ENCODE results near the gene COLEC12. TPM values are rescaled to one million over a fixed set of nuclear protein-coding genes. Genes with fewer than 3 reads are reported as not detected.

The COLEC12 gene
- total RNA-seq, 1 experiment from 2014 or later, result not detected

- no peak for TF ChIP-seq ZBTB33 (IDR thresholded peaks at IDR 0.05; ENCODE audit: extremely low read depth, insufficient replicate concordance, low read length)
- no peak for TF ChIP-seq EZH2 (IDR thresholded peaks at IDR 0.05)
- no peak for TF ChIP-seq CEBPB (IDR thresholded peaks at IDR 0.05; ENCODE audit: low read depth)
- no peak for TF ChIP-seq EZH2phosphoT487 (IDR thresholded peaks at IDR 0.05; ENCODE audit: borderline replicate concordance)
- TF ChIP-seq ELF1 (IDR thresholded peaks at IDR 0.05; ENCODE audit: borderline replicate concordance, low read depth), result no peak
Measured at GRCh38 chr18:390741-391478, 109.6 kb downstream of the COLEC12 start (continued).

GRCh38 chr18:389658-390357, 110.7 kb downstream of the COLEC12 start:
- no peaks in the 10 kb centered on the region for H3K4me1 ChIP-seq (ENCODE audit: control insufficient read depth in 1 of 2, insufficient read depth in 2 of 2, low read length in 2 of 2)
- ChIA-PET CTCF (no interaction called here), RAD21 (ENCODE audit: low non-redundant PET in 1 of 2, low total read pairs in 2 of 2, uncharacterized antibody in 2 of 2, unreplicated experiment in 2 of 2) (no interaction called here), POLR2A (no interaction called here)
- intact Hi-C loops (cut with micrococcal nuclease), result no loop called here
- H4K20me1 ChIP-seq (ENCODE audit: insufficient read depth), result no peaks in the 10 kb centered on the region
- no peaks in the 10 kb centered on the region for H3K36me3 ChIP-seq (ENCODE audit: control insufficient read depth in 1 of 2, insufficient read depth in 2 of 2, low read length in 2 of 2)
- no peaks in the 10 kb centered on the region for H3K79me2 ChIP-seq (ENCODE audit: insufficient read depth, low read length)
- BruUV-seq (replicated peaks), result no TSS peak
- no peak overlapping the region for H2AFZ ChIP-seq (ENCODE audit: low read depth, low read length, poor library complexity, severe bottlenecking)
- H3K9me2 ChIP-seq (ENCODE audit: insufficient read depth), result no peaks in the 10 kb centered on the region
- H3K9me3 ChIP-seq (ENCODE audit: control insufficient read depth in 1 of 2, insufficient read depth in 1 of 2, low read depth in 1 of 2, low read length in 2 of 2), result no peaks in the 10 kb centered on the region
- no peak overlapping the region for H3K4me3 ChIP-seq (replicated peaks in 1 of 2; ENCODE audit: low read depth in 1 of 2, low read length in 2 of 2)
- TF ChIP-seq ZBTB33 (IDR thresholded peaks at IDR 0.05; ENCODE audit: extremely low read depth, insufficient replicate concordance, low read length), result no peak
- TF ChIP-seq CTCF (IDR thresholded peaks at IDR 0.05 in 2 of 3, conservative IDR thresholded peaks at IDR 0.05 in 1 of 3; ENCODE audit: borderline replicate concordance in 1 of 3, insufficient read depth in 1 of 3, low read depth in 2 of 3, low read length in 2 of 3), result peak in 1 of 3 experiments; percentile 22; a peak in 2 of 6 replicates
- TF ChIP-seq ATF3 (IDR thresholded peaks at IDR 0.05), result no peak
- DNase-seq (ENCODE audit: low read depth, low spot score) (no peak), ATAC-seq (peak; percentile 63)
- H3K4me2 ChIP-seq (ENCODE audit: low read length), result no peak overlapping the region
- H3K9ac ChIP-seq (ENCODE audit: low read length), result no peak overlapping the region
- H3K27ac ChIP-seq (ENCODE audit: low read depth, low read length), result no peak overlapping the region
- no peaks in the 10 kb centered on the region for H3K27me3 ChIP-seq (ENCODE audit: insufficient read depth, low read length)

Data from HCT116 (cell line).